Breast epithelium (tissue), 4 donors: Measurements from ENCODE around the gene ARF6. TPM values are rescaled to one million over a fixed set of nuclear protein-coding genes. Genes with fewer than 3 reads are reported as not detected.
A peak's percentile ranks its signal among the peaks of the same experiment; 100 is the strongest.

ENCODE experiments used
- DNase-seq, 2 donors: peaks; one replicate each; pipeline ENCODE4 v3.0.0-alpha.2; 2019; ENCODE audit warnings: low spot score in 2 of 2
- H3K27ac ChIP-seq, 2 donors: fragments of 200-600 bp; sonication (generic) in 1 of 2; one replicate each; pipeline ENCODE4 v1.5.1; 2016 to 2019; ENCODE audit warnings: mild to moderate bottlenecking in 1 of 2
- H3K27me3 ChIP-seq, 2 donors: fragments of 200-600 bp; sonication (generic) in 1 of 2; one replicate each; pipeline versions ENCODE4 v1.5.1 to v1.6.0; 2017 to 2019; ENCODE audit warnings: control low read depth in 1 of 2, mild to moderate bottlenecking in 1 of 2
- H3K36me3 ChIP-seq: fragments of 200-600 bp; one replicate; pipeline ENCODE4 v1.5.1; 2019
- H3K4me1 ChIP-seq, 2 donors: fragments of 200-600 bp; sonication (generic); one replicate each; pipeline ENCODE4 v1.5.1; 2016 to 2019; ENCODE audit warnings: control low read depth in 1 of 2
- H3K4me3 ChIP-seq, 3 donors: fragments of 200-600 bp; sonication (generic); 1 replicate in 2 of 3; 2 replicates in 1 of 3; pipeline ENCODE4 v1.5.1; 2016 to 2019; ENCODE audit warnings: mild to moderate bottlenecking in 3 of 3, moderate library complexity in 2 of 3
- H3K9me3 ChIP-seq, 2 donors: fragments of 200-600 bp; sonication (generic) in 1 of 2; one replicate each; pipeline ENCODE4 v1.5.1; 2016 to 2019; ENCODE audit warnings: control low read depth in 1 of 2
- POLR2A ChIP-seq: fragments of 450-650 bp; IDR thresholded peaks from one replicate; pipeline ENCODE4 v1.6.1; 2016; ENCODE audit warnings: antibody characterized with exemption, mild to moderate bottlenecking, moderate library complexity
- POLR2AphosphoS5 ChIP-seq, 3 donors: sonication (generic); formaldehyde crosslinking; IDR thresholded peaks; one replicate each; pipeline ENCODE4 v1.6.1; 2017; ENCODE audit warnings: antibody characterized with exemption in 3 of 3
- intact Hi-C: fragments of 100-400 bp; cut with DNase I; formaldehyde crosslinking; loops from one replicate; pipeline ENCODE4 v1.15.1; 2023; ENCODE audit warnings: low total_unique reads
- total RNA-seq, 3 donors: library from RNA; depleted of rRNA; stranded (reverse); fragments of >200 nt; gene quantifications; one replicate each; pipeline ENCODE4 v1.1.0, GENCODE V29; 2016
- TF ChIP-seq, protein P1 (sequence below), 3 donors: fragments of 450-650 bp; IDR thresholded peaks; one replicate each; pipeline ENCODE4 v1.5.1; 2016 to 2017; ENCODE audit warnings: antibody characterized with exemption in 3 of 3, mild to moderate bottlenecking in 3 of 3, moderate library complexity in 3 of 3

ARF6 gene
- 10 to 100 TPM; 39.2 to 63.8 (median 44.2) TPM for total RNA-seq

DNA sequence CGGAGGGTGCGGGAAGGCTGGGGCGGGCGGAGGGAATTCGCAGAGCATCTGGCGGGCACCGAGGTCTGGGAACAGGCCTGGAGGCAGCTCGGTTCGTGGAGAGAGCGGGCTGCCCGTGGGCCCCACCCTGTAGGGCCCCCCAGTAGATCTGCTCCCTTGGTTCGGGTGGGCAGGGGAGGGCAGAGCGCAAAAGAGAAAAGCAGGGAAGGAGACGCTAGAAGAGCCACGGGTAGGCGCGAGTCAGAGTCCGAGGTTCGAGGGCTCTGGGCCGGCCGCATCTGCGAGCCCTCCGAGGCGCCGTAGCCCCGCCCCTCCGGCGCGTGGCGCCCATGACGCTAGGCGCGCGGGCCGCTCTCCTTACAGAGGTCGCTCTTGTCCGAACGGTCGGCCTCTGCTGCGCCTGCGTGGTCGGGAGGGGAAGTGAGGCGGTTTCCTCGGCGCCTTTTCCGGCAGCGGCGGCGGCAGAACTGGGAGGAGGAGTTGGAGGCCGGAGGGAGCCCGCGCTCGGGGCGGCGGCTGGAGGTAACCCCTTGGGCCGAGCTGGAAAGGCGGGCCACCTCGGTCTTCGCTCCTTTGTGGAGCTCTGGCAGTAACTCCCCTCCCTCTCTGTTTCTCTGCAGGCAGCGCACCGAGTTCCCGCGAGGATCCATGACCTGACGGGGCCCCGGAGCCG, at the start of gene ARF6:
Gene ARF6 (plus strand): TSS at position 447 of the 673 bp plus-strand sequence. CDS start 655 bp downstream, outside the sequence.
- intact Hi-C loops, result loop anchor here (10.0 kb wide), 1 partner anchor 112 kb away; no protein-coding TSS in a partner anchor
- Histone ChIP-seq H3K4me1 (peaks cover 0 to 18% of the 10 kb centered on the region in 2 donors), H3K27ac (peak within 1 kb of the TSS; percentile 99), H3K36me3 (no peaks in the 10 kb centered on the region), H3K9me3 (no peaks in the 10 kb centered on the region), H3K4me3 (peak within 1 kb of the TSS; percentile 90 to 98 (median 92)), H3K27me3 (no peaks in the 10 kb centered on the region)
- DNase-seq, result peak; percentile 97 to 99
- TF ChIP-seq, protein P1, sequence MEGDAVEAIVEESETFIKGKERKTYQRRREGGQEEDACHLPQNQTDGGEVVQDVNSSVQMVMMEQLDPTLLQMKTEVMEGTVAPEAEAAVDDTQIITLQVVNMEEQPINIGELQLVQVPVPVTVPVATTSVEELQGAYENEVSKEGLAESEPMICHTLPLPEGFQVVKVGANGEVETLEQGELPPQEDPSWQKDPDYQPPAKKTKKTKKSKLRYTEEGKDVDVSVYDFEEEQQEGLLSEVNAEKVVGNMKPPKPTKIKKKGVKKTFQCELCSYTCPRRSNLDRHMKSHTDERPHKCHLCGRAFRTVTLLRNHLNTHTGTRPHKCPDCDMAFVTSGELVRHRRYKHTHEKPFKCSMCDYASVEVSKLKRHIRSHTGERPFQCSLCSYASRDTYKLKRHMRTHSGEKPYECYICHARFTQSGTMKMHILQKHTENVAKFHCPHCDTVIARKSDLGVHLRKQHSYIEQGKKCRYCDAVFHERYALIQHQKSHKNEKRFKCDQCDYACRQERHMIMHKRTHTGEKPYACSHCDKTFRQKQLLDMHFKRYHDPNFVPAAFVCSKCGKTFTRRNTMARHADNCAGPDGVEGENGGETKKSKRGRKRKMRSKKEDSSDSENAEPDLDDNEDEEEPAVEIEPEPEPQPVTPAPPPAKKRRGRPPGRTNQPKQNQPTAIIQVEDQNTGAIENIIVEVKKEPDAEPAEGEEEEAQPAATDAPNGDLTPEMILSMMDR (IDR thresholded peaks at IDR 0.05), result peak in 2 of 3 donors; percentile 8 to 14
- TF ChIP-seq POLR2A (peak; percentile 80), POLR2AphosphoS5 (IDR thresholded peaks at IDR 0.05) (peak; percentile 78 to 97 (median 92))

DNA sequence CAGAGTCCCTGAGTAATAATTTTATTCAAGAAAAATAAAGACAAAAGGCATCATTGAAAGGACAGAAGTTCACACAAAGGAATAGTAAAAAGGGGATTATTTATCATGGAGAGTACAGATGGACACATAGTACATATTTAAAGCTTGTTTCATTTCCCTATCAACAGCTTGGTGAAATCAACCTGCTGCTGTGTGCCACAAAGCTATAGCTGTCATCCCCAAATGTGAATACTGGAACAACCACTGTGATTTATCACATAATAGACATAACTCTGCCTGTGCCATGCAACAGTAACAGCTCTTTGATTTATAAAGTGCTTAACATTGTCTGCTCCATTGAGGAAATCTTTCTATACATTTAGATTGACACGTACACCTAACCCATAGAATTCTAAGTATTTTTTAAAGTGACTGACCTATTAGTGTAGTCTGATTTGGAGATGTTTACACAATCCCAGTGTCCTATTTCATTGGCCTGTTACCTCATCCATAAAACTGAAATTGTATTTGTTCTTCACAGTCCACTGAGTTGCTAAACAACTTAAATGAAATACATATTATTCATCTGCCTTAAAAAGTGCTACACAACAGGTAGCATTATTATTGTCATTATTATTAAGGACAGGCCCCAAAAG, 43.6 kb upstream of the ARF6 start:
- Histone ChIP-seq H3K4me3 (no peak overlapping the region), H3K36me3 (peaks cover 5% of the 10 kb centered on the region), H3K4me1 (peaks cover 0 to 9% of the 10 kb centered on the region in 2 donors), H3K27ac (no peak overlapping the region), H3K9me3 (no peaks in the 10 kb centered on the region), H3K27me3 (no peaks in the 10 kb centered on the region)
- no peak for TF ChIP-seq POLR2A
- TF ChIP-seq, protein P1 (IDR thresholded peaks at IDR 0.05), result no peak
- TF ChIP-seq POLR2AphosphoS5 (IDR thresholded peaks at IDR 0.05), result no peak
- intact Hi-C loops, result no loop called here
- no peak for DNase-seq

DNA sequence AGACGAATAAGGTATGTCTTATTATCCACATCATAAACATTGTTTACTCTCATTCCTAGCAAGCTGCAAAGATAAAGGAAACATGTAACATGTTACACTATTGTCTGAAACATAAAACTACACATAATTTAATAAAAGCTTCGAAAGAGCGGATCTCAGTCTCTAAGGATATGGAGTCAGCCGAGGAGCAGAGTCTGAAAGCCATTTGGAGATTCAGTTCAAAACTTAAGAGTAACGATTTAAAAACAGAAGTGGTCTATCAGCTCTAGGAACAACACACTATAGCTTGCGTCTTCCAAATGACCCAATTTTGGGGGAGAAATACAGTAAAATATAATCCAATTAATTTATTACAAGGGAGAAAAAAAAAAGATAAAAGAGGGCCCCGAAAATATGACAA, 41.1 kb upstream of the ARF6 start:
- intact Hi-C loops, result no loop called here
- H3K27ac ChIP-seq, result peak overlapping the region; percentile 95

DNA sequence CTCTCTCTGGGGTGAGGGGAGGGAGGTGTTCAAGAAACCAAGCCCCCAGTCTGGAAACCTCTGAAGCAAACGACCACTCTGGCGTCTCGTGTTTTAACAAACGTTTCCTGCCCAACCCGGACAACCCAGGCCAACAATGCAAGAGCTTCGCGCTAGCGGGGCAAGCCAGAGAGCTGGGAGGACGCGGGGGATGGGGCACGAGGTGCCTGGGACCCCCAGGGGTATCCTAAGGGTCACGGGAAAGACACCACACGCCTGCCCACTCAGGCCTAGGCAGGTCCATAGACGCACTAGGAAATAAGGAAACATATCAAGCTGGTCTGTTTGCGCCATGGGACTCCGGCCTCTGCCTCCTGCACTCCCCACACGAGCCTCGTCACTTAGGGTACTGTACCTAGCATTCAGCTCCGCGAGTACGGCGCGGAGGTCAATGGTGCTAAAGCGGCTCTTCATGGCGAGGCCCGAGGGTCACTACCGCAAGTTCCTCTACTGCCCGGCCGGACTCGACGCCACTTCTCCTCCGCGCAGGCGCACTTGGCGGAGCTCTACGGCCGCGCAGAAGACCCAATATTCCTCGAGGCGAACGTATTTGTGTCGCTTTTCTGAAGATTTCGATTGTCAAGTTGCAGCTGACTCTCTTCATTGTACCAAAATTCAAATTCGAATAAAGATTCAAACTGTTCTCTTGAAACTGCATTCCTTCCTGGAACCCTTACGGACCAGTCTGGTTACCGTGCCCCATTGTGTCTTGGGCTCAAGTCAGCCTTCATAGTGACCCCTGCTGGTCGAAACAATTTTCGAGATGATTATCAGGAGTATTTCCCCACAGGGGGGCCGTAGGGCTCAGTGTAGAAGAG, 40.4 kb upstream of the ARF6 start, which contains the start of gene NEMF:
Gene NEMF (minus strand): TSS at position 488 of the 857 bp plus-strand sequence. CDS start 35 bp downstream, at position 453.
- peaks cover 0 to 9% of the 10 kb centered on the region in 2 donors for H3K4me1 ChIP-seq
- TF ChIP-seq POLR2AphosphoS5 (IDR thresholded peaks at IDR 0.05) (peak; percentile 83 to 92 (median 92)), POLR2A (peak; percentile 75)
- TF ChIP-seq, protein P1 (IDR thresholded peaks at IDR 0.05), result peak; percentile 65 to 88 (median 85)
- H3K9me3 ChIP-seq, result no peaks in the 10 kb centered on the region
- H3K27ac ChIP-seq, result peak within 1 kb of the TSS; percentile 95
- H3K27me3 ChIP-seq, result no peaks in the 10 kb centered on the region
- peaks cover 5% of the 10 kb centered on the region for H3K36me3 ChIP-seq
- peak; percentile 77 to 86 for DNase-seq
- intact Hi-C loops, result no loop called here
- H3K4me3 ChIP-seq, result peak within 1 kb of the TSS; percentile 78 to 94 (median 87)

More for the DNA sequence above, 41.1 kb upstream of the ARF6 start:
- TF ChIP-seq POLR2A (no peak), POLR2AphosphoS5 (IDR thresholded peaks at IDR 0.05) (no peak)
- TF ChIP-seq, protein P1 (IDR thresholded peaks at IDR 0.05), result no peak
- H3K4me3 ChIP-seq, result peak overlapping the region; percentile 78 to 94 (median 87)
- H3K9me3 ChIP-seq, result no peaks in the 10 kb centered on the region
- peaks cover 0 to 9% of the 10 kb centered on the region in 2 donors for H3K4me1 ChIP-seq
- peaks cover 5% of the 10 kb centered on the region for H3K36me3 ChIP-seq
- no peaks in the 10 kb centered on the region for H3K27me3 ChIP-seq
- DNase-seq, result no peak
